Upper lobe of left lung (tissue), 6 donors: ENCODE results near the gene TMPRSS2. TPM values are rescaled to one million over a fixed set of nuclear protein-coding genes. Genes with fewer than 3 reads are reported as not detected.

ENCODE experiments used
- ATAC-seq, 2 donors: fragments of 200-7000 bp; cut with Tn5 transposase; one replicate each; pipeline ENCODE4 v1.9.1; 2022; ENCODE audit warnings: mild to moderate bottlenecking in 2 of 2, moderate library complexity in 2 of 2; ENCODE audit not compliant: low FRiP score in 2 of 2
- DNase-seq, 2 donors: peaks; one replicate each; pipeline ENCODE4 v3.0.0-alpha.2; 2019 to 2020
- H3K27ac ChIP-seq, 4 donors: fragments of 200-600 bp; sonication (generic); one replicate each; pipeline ENCODE4 v1.5.1; 2016 to 2019
- H3K27me3 ChIP-seq, 4 donors: fragments of 200-600 bp; sonication (generic); one replicate each; pipeline ENCODE4 v1.5.1; 2017 to 2019
- H3K36me3 ChIP-seq, 4 donors: fragments of 200-600 bp; sonication (generic); one replicate each; pipeline ENCODE4 v1.5.1; 2016 to 2019
- H3K4me1 ChIP-seq, 4 donors: fragments of 200-600 bp; sonication (generic); one replicate each; pipeline ENCODE4 v1.5.1; 2018 to 2019
- H3K4me3 ChIP-seq, 4 donors: fragments of 200-600 bp; sonication (generic); one replicate each; pipeline ENCODE4 v1.5.1; 2017 to 2019; ENCODE audit warnings: mild to moderate bottlenecking in 2 of 4, moderate library complexity in 1 of 4
- H3K9me3 ChIP-seq, 4 donors: fragments of 200-600 bp; sonication (generic); one replicate each; pipeline ENCODE4 v1.5.1; 2018 to 2019
- CTCF ChIP-seq, 6 experiments: fragments of 450-650 bp in 4 of 6; fragments of 200-600 bp in 2 of 6; sonication (generic) in 2 of 6; IDR thresholded peaks; one replicate each; pipeline ENCODE4 v1.5.1; 2016 to 2019; ENCODE audit warnings: antibody characterized with exemption in 6 of 6
- EP300 ChIP-seq, 4 donors: sonication (generic); formaldehyde crosslinking; IDR thresholded peaks; one replicate each; pipeline ENCODE4 v1.5.1; 2017; ENCODE audit warnings: antibody characterized with exemption in 4 of 4, control low read depth in 2 of 4
- POLR2A ChIP-seq, 4 donors: fragments of 450-650 bp; IDR thresholded peaks; one replicate each; pipeline ENCODE4 v1.5.1; 2016 to 2017; ENCODE audit warnings: antibody characterized with exemption in 4 of 4, mild to moderate bottlenecking in 2 of 4
- POLR2AphosphoS5 ChIP-seq, 2 donors: sonication (generic); formaldehyde crosslinking; IDR thresholded peaks; one replicate each; pipeline ENCODE4 v1.5.1; 2017; ENCODE audit warnings: antibody characterized with exemption in 2 of 2
- WGBS, 2 donors: methylation state at CpG; one replicate each; pipeline ENCODE4 v1.1.5; 2017 to 2018; 5-methylcytosine and 5-hydroxymethylcytosine counted together
- total RNA-seq, 6 donors: library from RNA; depleted of rRNA in 4 of 6; stranded (reverse); fragments of >200 nt in 4 of 6; gene quantifications; one replicate each; pipeline versions ENCODE4 v1.1.0 to v1.2.1, GENCODE V29; 2016 to 2021
- donor health status: DM: no; HTN: no; CAD: no; lungs with moderate emphysema.
- donor health status: DM: no; HTN: yes; CAD: no; lungs with severe emphysema.

Gene TMPRSS2
- total RNA-seq, 6 donors from 2014 or later, result 65.3 to 195 (median 98.5) TPM

- ATAC-seq (no peak), DNase-seq (no peak)
- no peaks in the 10 kb centered on the region for H3K27me3 ChIP-seq
- peaks cover 0 to 30% (median 13%) of the 10 kb centered on the region in 4 donors for H3K4me1 ChIP-seq
- H3K9me3 ChIP-seq, result no peaks in the 10 kb centered on the region
- 83% methylated on average over 3 to 14 of the region's 15 CpGs for WGBS, 2 donors
- H3K4me3 ChIP-seq, result no peak overlapping the region
- peaks cover 0 to 25% (median 13%) of the 10 kb centered on the region in 4 donors for H3K36me3 ChIP-seq
- H3K27ac ChIP-seq, result no peak overlapping the region
- no peak for TF ChIP-seq POLR2A (IDR thresholded peaks at IDR 0.05)
- TF ChIP-seq POLR2AphosphoS5 (IDR thresholded peaks at IDR 0.05), result no peak
- no peak for TF ChIP-seq EP300 (IDR thresholded peaks at IDR 0.05)
- TF ChIP-seq CTCF (IDR thresholded peaks at IDR 0.05), result no peak
These were observed 32.1 kb downstream of the TMPRSS2 start for GRCh38 chr21:41475714-41476420.

GRCh38 chr21:41472753-41473548 is 35.0 kb downstream of the TMPRSS2 start:
- H3K27me3 ChIP-seq, result no peaks in the 10 kb centered on the region
- no peak overlapping the region for H3K4me3 ChIP-seq
- ATAC-seq (no peak), DNase-seq (peak in 1 of 2 donors; percentile 77)
- TF ChIP-seq POLR2A (IDR thresholded peaks at IDR 0.05) (no peak), CTCF (IDR thresholded peaks at IDR 0.05) (no peak), POLR2AphosphoS5 (IDR thresholded peaks at IDR 0.05) (no peak), EP300 (IDR thresholded peaks at IDR 0.05) (no peak)
- no peaks in the 10 kb centered on the region for H3K9me3 ChIP-seq
- WGBS, 2 donors, result 86 to 91% methylated on average over 12 to 32 of the region's 33 CpGs
- H3K27ac ChIP-seq, result no peak overlapping the region
- peaks cover 4 to 34% (median 13%) of the 10 kb centered on the region in 4 donors for H3K36me3 ChIP-seq
- H3K4me1 ChIP-seq, result peaks cover 0 to 8% (median 1%) of the 10 kb centered on the region in 4 donors

- H3K4me1 ChIP-seq, result peaks cover 0 to 14% (median 3%) of the 10 kb centered on the region in 4 donors
- H3K36me3 ChIP-seq, result peaks cover 4 to 34% (median 14%) of the 10 kb centered on the region in 4 donors
- 24 to 41% methylated on average over 1 to 5 of the region's 5 CpGs for WGBS, 2 donors
- H3K4me3 ChIP-seq, result no peak overlapping the region
- TF ChIP-seq POLR2AphosphoS5 (IDR thresholded peaks at IDR 0.05) (no peak), POLR2A (IDR thresholded peaks at IDR 0.05) (no peak), CTCF (IDR thresholded peaks at IDR 0.05) (no peak), EP300 (IDR thresholded peaks at IDR 0.05) (no peak)
- no peaks in the 10 kb centered on the region for H3K9me3 ChIP-seq
- no peak overlapping the region for H3K27ac ChIP-seq
- DNase-seq (no peak), ATAC-seq (no peak)
- no peaks in the 10 kb centered on the region for H3K27me3 ChIP-seq
These were observed 37.9 kb downstream of the TMPRSS2 start for GRCh38 chr21:41470054-41470453.

- H3K27ac ChIP-seq, result peak overlapping the region in 1 of 4 donors; percentile 1
- DNase-seq, result peak in 1 of 2 donors; percentile 67
- WGBS, 2 donors, result 86 to 89% methylated on average over 23 of the region's 23 CpGs
These were observed 41.7 kb downstream of the TMPRSS2 start for GRCh38 chr21:41466024-41466820.

More at GRCh38 chr21:41466024-41466820, 41.7 kb downstream of the TMPRSS2 start:
- peaks cover under 1 to 25% (median 7%) of the 10 kb centered on the region in 4 donors for H3K36me3 ChIP-seq
- peaks cover 0 to 14% (median 3%) of the 10 kb centered on the region in 4 donors for H3K4me1 ChIP-seq
- no peaks in the 10 kb centered on the region for H3K27me3 ChIP-seq
- no peaks in the 10 kb centered on the region for H3K9me3 ChIP-seq
- no peak for ATAC-seq
- no peak for TF ChIP-seq EP300 (IDR thresholded peaks at IDR 0.05)
- no peak for TF ChIP-seq POLR2A (IDR thresholded peaks at IDR 0.05)
- no peak for TF ChIP-seq CTCF (IDR thresholded peaks at IDR 0.05)
- no peak for TF ChIP-seq POLR2AphosphoS5 (IDR thresholded peaks at IDR 0.05)
- H3K4me3 ChIP-seq, result no peak overlapping the region
